ENCODE data around the gene CNOT6L. TPM values are rescaled to one million over a fixed set of nuclear protein-coding genes. Genes with fewer than 3 reads are reported as not detected.

CNOT6L gene
- total RNA-seq, 1 experiment from 2014 or later, result 14.5 TPM

GRCh38 chr4:77827343-77827742, 8.2 kb upstream of the CNOT6L start:
- Histone ChIP-seq H2AK5ac (ENCODE audit: insufficient read length, low read length) (no peak overlapping the region), H3K27ac (ENCODE audit: insufficient read length, low read depth, low read length) (no peak overlapping the region), H3K56ac (ENCODE audit: insufficient read length, low read depth, low read length) (no peak overlapping the region), H4K20me1 (ENCODE audit: control insufficient read depth, insufficient read depth, insufficient read length) (no peaks in the 10 kb centered on the region), H2BK120ac (ENCODE audit: low read depth, low read length, poor library complexity, severe bottlenecking) (no peak overlapping the region), H3K9ac (ENCODE audit: extremely low read depth, insufficient read length, low read length) (no peak overlapping the region), H2BK5ac (ENCODE audit: insufficient read length, low read length) (no peak overlapping the region), H3K14ac (ENCODE audit: insufficient read depth, low read length) (no peak overlapping the region), H3K27me3 (ENCODE audit: insufficient read depth, low read length) (no peaks in the 10 kb centered on the region), H4K5ac (ENCODE audit: insufficient read length, low read depth, low read length) (no peak overlapping the region), H3K4ac (ENCODE audit: low read depth, low read length) (no peak overlapping the region), H3K23me2 (ENCODE audit: insufficient read length, low read depth, low read length, poor library complexity, severe bottlenecking) (no peaks in the 10 kb centered on the region), H2BK12ac (ENCODE audit: insufficient read length, low read depth, low read length) (no peak overlapping the region), H3K9me3 (ENCODE audit: control insufficient read depth, low read depth, low read length) (no peaks in the 10 kb centered on the region), H3K18ac (ENCODE audit: insufficient read length, low read depth, low read length) (no peak overlapping the region), H4K8ac (replicated peaks; ENCODE audit: insufficient read length, low read depth, low read length) (no peak overlapping the region), H3K79me1 (ENCODE audit: insufficient read depth, low read depth, low read length, poor library complexity, severe bottlenecking) (no peaks in the 10 kb centered on the region), H2BK20ac (ENCODE audit: low read depth, low read length, poor library complexity, severe bottlenecking) (no peak overlapping the region), H3K79me2 (ENCODE audit: insufficient read depth, low read length) (no peaks in the 10 kb centered on the region), H3T11ph (ENCODE audit: low read length) (no peak overlapping the region), H2AFZ (ENCODE audit: low read length) (no peak overlapping the region), H3K4me1 (ENCODE audit: insufficient read depth, low read length) (no peaks in the 10 kb centered on the region), H4K91ac (ENCODE audit: insufficient read length, low read depth, low read length) (no peak overlapping the region), H3K4me2 (ENCODE audit: insufficient read depth, insufficient read length, low read length) (no peak overlapping the region), H2BK15ac (ENCODE audit: low read depth, low read length) (no peak overlapping the region), H3K23ac (ENCODE audit: insufficient read length, low read depth, low read length) (no peak overlapping the region)
- Mint-ChIP-seq H3K36me3 (ENCODE audit: insufficient read depth in 1 of 3, low read depth in 3 of 3) (no peaks in the 10 kb centered on the region), H3K4me3 (no peak overlapping the region), H3K9me3 (no peaks in the 10 kb centered on the region), H3K4me1 (no peaks in the 10 kb centered on the region), H3K27me3 (ENCODE audit: low read depth) (peaks cover 3% of the 10 kb centered on the region; the same call in 1 of the 2 replicates), H3K27ac (no peak overlapping the region)
- no peak for TF ChIP-seq CTCF (conservative IDR thresholded peaks at IDR 0.05)
- DNase-seq, result no peak

All from H9 (cell line).